Stimulated activated CD8-positive, alpha-beta memory T cell treated with anti-CD3 and anti-CD28 coated beads, Interleukin-4, amount 100 ng/mL, for 24 hours (primary cell): ENCODE results near the gene TNFSF15.

Experiments
- DNase-seq: peaks from one replicate; pipeline ENCODE4 v3.0.0-alpha.2; 2020; ENCODE audit warnings: low read depth

The TNFSF15 gene

DNA sequence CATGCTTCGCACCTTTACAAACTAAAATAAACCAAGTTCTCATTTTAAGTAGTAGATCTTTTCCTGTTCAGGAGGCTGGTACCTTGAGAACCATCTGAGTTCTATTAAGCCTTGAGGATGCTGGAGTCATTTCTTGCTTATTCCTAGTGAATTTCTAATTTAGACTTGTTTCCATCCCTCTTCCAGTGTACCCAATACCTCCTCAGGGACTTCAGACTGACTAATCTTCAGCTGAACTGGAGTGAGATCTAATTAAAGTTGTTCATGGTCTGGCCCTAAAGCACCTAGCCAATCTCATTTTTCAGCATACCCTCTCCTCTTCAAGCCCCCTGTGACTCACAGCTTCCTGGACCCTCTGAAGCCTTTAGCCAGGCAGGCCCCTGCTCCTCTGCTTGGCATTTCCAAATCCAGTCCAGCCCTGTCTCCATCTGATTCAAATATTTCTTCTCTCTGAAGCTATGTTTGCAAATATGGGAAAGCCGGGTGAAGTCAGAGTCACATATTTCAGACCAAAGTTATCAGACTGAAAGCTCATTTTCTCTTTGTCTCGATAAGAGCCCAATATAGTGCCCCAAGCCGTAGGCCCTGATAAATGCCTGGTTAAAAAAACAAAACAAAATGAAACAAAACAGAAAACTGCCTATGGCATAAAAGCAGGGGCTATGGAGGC lies 19.4 kb upstream of the TNFSF15 start:
- DNase-seq = no peak

DNA sequence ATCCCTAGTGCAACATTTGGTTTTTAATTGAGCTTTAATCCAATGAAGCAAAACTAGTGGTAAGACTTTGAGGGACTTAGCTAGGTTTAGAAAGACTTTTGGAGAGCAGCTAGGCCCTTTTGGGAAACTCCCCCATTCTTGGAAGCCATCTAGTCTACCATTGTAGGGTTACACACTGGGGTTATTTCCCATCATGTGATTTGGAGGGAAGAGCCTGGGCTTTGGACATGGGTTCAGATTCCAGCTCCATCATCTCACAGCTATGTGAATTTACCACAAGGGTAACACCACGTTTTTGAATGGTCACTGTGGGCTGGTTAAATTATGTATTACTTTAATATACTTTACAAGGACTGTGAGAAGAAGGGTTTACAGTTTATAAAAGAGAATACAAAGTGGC lies 18.3 kb upstream of the TNFSF15 start:
- no peak for DNase-seq

DNA sequence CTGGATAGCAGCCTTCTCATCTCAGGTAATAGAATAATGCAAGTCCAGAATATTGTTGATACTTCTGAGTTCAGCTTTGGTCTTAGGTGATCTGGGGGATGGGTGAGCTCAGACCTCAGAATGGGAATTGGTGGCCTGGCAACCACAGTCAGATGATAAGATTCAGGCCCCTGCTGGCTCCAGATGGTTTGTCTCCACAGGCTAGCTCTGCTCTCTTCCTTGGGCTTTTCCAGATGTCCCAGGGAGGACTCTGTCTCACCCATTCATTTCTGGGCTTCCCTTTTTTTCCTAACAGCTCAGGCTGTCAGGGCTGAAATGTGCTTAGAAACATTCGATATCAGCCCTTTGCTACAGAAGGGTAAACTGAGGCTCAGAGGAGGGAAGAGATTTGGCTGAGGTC lies 17.6 kb upstream of the TNFSF15 start:
- no peak for DNase-seq

DNA sequence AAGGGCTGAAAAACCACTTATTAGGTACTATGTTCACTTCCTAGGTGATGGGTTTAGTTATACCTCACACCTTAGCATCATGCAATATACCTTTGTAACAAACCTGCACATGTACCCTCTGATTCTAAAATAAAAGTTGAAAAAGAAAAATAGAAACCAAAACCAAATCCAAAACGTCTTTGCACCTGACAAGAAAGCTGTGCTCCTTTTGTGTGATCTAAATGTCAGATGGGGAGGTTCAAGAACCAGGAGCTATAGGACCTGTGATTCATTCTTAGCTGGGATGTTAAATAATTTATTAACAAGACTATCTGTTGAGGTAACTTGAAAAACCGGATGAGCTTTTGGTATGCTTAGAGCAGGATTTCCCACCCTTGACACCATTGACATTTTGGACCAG lies 16.9 kb upstream of the TNFSF15 start:
- DNase-seq = no peak

DNA sequence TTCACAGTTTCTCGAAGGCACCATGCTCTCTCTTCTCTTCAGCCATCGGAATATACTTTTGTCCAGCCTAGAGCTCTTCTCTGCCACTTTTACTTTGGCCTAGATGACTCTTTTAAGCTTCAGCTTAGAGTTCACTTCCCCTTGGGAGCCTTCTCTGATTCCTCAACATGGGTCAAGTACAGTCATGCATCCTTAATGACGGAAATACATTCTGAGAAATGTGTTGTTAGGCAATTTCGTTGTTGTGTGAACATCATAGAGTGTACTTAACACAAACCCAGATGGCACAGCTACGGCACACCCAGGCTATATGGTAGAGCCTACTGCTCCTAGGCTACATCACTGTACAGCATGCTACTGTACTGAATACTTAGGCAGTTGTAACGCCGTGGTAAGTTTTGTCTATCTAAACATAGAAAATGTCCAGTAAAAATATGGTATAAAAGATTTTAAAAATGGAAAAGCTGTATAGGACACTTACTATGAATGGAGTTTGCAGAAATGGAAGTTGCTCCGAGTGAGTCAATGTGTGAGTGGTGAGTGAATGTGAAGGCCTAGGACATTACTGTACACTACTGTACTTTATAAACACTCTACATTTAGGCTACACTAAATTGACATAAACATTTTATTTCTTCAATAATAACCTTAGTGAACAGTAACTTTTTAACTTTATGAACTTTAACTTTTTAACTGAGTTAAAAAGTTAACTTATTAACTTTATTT lies 15.1 kb upstream of the TNFSF15 start:
- no peak for DNase-seq

DNA sequence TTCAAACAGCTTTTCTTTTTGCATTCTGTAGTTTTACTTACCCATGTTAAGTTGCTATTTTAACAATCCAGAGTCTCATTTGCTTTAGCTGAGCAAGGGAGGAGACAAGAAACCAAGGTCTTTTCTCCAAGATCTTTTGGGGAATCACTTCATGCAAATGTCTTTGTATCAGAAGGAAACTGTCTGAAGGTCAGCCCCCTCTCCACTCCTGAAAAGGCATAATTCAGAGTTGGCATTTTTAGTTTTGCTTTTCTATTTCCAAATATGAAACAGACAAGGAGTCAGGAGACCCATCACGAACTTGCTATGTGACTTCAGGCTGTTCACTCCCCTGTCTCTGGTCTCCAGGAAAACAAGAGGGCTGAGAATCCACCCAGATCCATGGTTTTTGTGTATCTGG lies 12.3 kb upstream of the TNFSF15 start:
- DNase-seq = no peak

DNA sequence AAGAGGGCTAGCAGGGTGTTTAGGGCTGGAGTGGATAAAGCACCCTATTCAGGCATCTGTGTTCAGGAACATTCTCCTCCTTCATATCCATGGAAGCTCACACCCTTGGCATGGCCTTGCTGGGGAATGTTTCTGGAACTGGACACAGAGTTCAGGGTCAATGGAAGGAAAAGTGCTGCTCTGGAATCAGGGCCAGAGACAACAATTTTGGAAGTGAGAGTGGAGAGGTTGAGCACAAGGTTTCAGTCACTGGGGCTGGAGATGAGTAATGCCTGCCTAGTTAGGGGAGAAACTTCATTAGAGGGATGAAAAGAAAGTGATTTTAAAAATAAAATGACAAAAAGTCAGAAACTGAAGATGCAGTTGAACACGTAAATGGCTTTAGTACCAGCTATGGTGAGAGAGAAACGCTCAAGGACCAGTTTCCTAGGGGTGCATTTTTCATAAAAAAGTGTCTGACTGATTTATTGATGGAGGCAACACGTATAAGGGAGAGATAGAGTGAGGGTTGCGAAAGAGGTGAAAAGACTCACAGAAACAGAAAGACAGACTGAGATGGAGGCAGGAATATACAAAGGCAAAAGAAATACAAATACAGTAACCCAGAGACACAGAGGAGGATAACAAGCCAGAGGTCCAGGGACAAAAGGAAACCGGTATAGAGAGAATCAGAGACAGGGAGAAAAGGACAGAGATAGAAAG lies 8.0 kb upstream of the TNFSF15 start:
- DNase-seq = no peak

DNA sequence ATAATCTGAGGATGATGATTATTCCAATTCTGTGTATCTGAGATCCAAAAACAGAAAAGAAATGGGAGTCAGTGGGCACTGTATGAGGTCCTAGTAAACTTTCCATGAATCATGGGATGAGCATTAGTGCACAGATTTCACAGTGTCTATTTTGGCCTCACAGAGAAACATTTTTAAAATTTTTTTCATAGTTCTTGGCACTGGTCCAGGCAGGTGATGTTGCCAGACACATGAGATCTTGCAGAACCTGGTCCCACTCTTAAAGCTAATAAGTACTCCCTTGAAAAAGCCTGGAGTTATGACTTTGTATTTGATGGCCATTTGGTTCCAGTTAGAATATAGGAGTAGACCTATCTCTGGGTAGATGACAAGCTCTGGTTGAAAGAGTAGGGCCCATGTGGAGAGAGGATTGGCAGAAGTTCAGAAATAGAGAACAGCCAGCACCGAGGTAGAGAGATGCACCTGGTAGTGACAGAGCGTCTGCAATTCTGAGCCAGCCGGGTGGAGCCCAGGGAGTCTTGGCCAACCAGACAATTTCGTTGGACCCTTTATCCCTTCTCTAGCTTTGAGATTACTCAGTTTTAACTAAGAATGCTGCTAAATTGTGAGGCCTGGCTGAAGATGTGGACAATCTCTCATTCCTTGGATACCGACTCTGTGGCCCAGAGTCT lies 6.3 kb upstream of the TNFSF15 start:
- no peak for DNase-seq

DNA sequence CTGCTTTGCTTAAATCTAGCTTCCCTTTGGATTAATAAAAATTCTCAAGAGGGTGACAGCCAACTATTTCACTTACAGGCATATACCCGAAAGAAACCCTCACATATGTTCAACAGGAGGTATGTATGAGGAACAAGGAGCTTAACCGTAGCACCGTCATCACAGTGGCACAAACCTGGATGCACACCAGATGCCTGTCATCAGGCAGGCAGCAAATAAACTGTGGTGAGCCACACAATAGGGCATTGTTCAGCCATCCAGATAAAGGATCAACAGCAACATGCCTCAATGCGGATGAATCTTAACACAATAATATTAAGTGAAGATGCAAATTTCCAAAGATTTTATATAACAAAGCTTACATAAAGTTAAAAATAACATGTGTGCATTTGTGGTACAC lies 5.5 kb upstream of the TNFSF15 start:
- DNase-seq = no peak

DNA sequence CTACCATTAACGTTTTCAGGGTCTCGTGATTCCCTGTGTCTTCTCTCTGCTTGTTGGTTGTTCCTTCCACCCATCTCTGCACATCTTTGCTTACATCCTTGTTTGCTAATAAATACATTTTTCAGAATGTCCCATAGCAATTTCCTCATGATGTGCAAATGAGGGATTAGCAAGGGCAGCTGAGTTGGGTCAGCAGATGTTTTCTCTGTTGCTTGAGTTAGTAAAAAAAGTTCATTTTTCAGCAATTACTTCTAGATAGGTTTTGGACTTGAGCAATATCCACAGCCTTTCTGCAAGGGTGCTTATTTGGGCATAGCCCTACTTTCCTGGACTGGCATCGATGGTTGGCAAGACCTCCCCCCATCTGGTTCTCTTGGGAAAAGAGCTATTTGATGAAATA lies 4.8 kb upstream of the TNFSF15 start:
- no peak for DNase-seq

DNA sequence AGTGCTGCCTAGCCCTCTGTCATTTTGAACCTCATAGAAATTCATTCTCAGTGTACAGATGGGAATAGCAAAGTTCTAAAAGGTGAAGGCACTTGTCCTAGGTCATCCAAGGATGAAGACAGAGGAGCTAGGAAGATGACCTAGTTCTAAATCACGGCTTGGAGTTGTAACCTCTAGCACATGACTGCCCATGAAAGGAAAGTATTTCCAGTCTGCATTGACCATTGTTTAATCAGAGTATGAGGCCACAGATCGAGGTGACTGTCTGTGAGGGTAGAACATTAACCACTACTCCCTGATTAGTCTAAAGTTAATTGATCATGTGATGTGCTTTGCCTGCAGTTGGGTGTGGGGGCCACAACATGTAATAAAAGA lies 674 bp upstream of the TNFSF15 start:
- no peak for DNase-seq

DNA sequence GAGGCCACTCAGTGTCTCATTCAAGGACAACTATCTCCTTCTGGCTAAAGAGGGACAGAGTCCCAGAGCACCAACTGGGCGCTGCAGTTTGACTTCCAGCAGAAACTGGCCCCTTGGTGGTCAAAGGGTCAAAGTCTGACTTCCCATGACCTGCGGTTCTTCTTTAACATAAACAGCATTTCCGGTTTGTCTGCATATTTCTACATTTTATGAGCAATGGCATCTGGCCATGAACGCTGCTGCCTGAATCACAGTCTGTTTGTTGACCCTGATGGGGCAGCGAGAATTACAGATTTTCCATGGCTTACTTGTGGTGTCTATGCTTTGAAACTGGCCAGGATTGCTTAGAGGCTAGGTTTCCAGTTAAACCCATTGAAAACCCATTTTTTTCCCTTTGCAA lies 1.3 kb downstream of the TNFSF15 start:
- DNase-seq = no peak

DNA sequence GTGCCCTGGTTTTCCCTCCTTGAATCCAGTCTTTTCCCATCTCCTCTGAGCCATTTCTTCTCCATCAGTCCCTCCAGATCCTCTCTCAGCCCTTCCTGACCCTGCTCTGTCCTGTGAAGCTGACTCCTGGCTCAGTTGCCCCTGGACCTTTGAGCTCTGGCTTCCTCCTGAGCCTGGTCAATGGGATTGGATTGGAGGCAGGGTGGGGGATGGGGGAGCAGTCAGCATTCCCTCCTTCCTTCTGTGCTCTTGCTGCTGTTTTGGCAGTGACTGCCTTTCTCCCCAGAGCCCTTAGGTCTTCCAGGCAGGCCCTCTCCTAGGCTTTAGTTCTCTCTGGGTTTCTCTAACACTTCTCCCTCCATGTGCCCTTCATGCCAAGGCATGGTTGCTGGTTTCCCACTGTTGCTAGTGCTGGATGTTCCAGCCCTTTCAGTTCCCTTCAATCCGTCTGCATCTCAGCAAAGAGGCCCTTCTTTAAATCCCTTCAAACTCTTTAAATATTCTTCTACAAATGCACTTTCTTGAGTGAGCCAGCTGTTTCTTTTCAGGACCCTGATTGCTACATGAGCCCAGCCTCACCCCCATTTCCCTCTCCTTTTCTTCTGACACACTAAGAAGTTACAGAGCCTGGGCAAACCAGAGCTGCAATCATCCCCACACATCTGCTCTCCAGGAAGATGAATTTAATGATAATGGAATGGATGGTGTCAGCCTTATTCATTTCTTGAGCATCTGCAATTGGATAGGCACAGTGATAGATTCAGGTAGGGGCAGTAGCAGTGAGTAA lies 2.2 kb downstream of the TNFSF15 start:
- no peak for DNase-seq

DNA sequence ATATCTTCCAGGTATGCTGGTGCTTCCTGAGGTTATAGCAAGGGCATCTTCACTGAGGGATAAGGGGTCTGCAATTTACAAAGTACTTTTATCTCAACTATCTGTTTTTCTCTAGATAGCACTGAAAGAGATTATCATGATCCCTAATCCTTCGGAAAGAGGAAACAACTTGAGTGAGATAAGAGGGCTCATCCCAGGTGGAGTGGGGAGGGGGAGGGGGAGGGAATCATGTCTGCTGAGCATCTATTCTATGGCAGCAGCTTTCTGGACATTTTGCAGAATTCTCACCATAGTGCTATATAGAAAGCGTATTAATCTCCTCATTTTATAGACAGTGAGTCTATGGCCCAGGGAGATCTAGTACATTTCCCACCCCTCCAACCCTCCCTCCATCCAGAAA lies 5.9 kb downstream of the TNFSF15 start:
- DNase-seq = no peak

DNA sequence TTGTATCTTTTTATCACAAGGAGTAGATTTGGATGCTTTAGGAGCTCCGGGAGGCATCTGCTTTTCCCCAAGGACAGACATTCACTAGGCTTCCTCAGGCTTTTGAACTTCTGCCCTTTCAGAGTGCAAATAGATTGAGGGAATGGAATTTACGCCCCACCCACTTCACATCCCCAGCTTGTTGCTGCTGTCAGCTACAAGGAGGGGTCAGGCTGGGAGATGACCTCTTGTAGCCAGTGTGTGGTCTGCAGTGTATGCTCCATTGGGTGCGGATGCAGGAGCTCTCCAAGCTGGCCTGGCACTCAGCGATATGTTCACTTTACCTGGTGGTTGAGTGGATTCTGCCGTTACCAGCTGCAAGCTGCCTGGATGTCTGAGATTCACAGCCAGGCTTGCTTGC lies 6.4 kb downstream of the TNFSF15 start:
- no peak for DNase-seq

DNA sequence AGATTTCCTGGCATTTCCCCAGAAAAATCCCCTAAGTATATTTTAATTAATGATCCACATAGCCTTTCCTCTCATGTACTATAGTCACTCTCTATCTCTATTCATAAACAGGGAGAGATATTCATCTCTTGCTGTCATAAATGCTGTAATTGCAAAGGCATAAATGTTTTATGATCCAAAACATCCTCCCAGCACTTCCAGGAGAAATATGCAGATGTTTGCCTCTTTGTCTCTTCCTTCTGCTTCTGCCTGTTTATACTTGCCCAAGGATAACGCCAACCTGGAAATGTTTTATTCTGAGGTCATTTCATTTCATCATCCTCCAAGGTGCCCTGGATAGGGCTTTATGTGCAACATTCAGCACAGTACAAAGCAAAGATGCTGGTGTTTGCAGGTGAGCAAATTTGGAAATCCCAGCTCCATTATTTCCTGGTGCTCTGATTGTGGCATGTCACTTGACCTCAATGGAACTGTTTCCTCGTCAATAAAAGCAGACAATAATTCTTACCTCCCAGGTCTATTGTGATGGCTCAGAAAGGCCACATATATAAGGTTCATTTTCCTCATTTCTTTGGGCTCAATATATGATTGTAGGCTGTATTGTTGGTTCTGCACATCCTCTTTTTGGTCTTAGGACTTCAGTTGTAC lies 6.9 kb downstream of the TNFSF15 start:
- DNase-seq = no peak

DNA sequence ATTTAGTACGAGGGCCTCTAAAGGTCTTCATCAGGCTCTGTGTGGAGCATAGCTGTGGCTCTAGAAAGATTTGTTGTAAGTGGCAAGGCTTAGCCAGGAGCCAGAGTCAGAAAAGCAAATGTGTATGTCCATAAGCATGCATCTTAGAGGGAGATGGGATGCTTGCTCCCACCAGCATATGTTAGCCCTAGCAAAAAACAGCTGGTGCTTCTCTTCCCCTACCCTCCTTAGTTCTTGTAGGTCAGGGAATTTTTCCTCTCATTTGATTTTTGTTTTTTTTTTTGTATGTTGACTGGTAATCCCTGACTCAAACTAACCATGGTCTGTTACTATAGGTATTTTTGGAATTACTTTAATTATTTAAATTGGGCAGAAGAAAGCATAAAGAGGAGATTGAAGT lies 7.7 kb downstream of the TNFSF15 start:
- DNase-seq = no peak

DNA sequence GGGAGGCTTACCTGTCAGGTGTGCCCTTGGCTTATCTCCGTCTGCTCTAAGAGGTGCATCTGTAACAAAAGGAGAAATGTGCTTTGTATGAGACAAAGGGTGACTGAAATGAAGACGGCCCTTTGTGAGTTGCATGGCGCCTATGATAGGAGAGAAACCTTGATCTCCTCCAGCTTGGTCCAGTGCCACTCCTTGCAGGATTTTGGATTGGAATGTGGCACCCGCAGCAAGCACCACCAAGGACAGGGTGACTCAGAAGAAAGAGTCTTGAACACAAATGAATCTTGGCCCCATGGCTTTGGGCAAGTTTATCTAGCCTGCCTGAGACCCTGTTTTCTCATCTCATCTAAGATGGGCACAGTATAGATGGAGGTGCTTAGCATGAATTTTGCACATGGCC lies 13.4 kb downstream of the TNFSF15 start:
- no peak for DNase-seq

DNA sequence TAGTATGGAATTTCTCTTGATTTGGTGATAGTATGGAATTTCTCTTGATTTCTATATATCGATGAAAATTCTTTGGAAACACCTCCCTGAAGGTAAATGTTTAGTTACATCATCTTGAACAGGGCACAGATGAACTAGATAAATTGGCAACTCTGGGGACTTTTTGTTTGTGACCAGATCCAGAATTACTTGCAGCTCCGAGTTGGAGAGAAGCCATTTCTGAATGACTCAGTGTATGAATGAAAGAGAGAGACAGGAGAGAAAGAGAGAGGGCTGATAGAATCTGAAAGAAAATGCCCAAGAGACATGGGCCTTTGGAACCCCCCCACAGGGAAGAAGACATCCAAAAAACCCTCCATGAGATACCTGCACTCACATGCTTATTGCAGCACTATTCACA lies 14.1 kb downstream of the TNFSF15 start:
- DNase-seq = no peak

DNA sequence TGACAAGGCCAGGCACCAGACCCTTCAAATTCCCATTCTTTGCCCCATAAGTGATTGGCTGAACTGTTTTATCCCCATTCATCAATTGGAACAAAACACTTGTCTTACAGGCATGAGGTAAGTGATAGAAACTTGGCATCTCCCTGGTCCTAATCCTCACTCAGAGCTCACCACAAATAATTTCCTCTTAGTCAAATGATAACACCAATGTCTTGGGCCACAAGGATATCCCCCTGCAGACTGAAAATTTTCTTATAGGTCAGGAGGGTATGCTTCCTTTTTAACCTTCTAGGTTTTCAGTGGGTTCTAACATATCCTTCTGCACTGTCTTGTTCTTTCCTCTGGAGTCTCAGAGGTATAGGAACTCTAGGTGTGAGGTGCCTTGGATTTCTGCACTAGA lies 14.5 kb downstream of the TNFSF15 start:
- no peak for DNase-seq

DNA sequence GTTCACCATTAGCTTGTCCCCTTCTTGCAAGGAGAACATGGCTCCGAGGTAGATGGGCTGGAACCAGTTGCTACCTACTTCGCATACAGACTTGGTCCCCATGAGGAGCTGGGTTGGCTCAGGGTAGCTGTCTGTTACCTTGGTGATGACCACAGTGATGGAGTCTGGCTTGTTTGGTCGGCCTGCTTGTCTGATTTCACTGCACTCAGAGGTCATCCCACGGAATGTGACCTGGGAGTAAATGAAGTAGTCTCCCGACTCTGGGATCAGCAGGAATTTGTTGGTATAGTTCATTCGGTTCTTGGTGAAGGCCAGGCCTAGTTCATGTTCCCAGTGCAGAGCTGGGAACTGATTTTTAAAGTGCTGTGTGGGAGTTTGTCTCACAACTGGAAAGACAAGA lies 15.3 kb downstream of the TNFSF15 start:
- no peak for DNase-seq

DNA sequence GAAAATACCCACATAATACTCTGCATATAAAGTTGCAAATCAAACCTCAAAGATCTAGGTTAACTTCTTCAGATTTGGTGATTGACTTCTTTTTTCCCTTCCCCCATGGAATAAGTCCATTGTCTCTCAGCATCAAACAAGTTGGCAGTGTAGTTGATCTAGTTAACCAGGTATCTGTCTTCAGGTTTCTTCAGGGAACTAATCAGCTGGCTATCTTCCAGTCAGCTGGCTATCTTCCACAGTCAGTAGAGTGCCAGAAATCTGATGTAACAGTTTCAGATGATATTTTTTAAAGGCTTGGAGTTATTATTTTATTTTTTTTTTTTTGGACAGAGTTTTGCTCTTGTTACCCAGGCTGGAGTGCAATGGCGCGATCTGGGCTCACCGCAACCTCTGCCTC lies 16.8 kb downstream of the TNFSF15 start:
- DNase-seq = no peak
